Measurements from ENCODE around the gene RAB3B.
A peak's percentile ranks its signal among the peaks of the same experiment; 100 is the strongest.
"Not testable (repeated sequence)": the region's sequence is repeated elsewhere in the genome, so short reads cannot be mapped to it uniquely, and the experiment has no call there.

RAB3B gene

GRCh38 chr1:52032785-52033131 is 42.3 kb upstream of the RAB3B start:
- Histone ChIP-seq H3K36me3 (ENCODE audit: control insufficient read depth, insufficient read depth, low read length) (no peaks in the 10 kb centered on the region), H3K9ac (ENCODE audit: low read length) (peak overlapping the region; percentile 97), H3K4me2 (ENCODE audit: low read length) (peak overlapping the region; percentile 14), H2BK120ac (ENCODE audit: low read depth, low read length) (no peak overlapping the region), H3K4me3 (ENCODE audit: low read length) (peak overlapping the region; percentile 98), H3K56ac (ENCODE audit: low read length) (peak overlapping the region; percentile 100), H3K27ac (ENCODE audit: low read depth, low read length) (no peak overlapping the region), H3K27me3 (ENCODE audit: insufficient read depth, low read length, poor library complexity) (no peaks in the 10 kb centered on the region), H3K79me2 (ENCODE audit: control insufficient read depth, insufficient read depth, low read length) (peaks cover 10% of the 10 kb centered on the region), H3K4ac (ENCODE audit: low read depth, low read length) (no peak overlapping the region), H2BK5ac (ENCODE audit: low read length) (no peak overlapping the region), H3K79me1 (ENCODE audit: low read length) (peaks cover 7% of the 10 kb centered on the region), H3K4me1 (ENCODE audit: control insufficient read depth, low read depth, low read length) (no peaks in the 10 kb centered on the region), H4K5ac (ENCODE audit: low read length) (no peak overlapping the region), H3K18ac (ENCODE audit: low read length) (no peak overlapping the region), H2BK15ac (replicated peaks; ENCODE audit: low read depth) (no peak overlapping the region), H4K8ac (ENCODE audit: low read depth, low read length) (no peak overlapping the region), H3K23ac (ENCODE audit: low read length) (no peak overlapping the region), H2AK5ac (ENCODE audit: low read length) (no peak overlapping the region)
- WGBS (ENCODE audit: extremely low coverage, insufficient coverage, low lambda C conversion rate), result no CpG with 5 or more reads among the region's 24 CpGs
- peak; percentile 50 for DNase-seq

DNA sequence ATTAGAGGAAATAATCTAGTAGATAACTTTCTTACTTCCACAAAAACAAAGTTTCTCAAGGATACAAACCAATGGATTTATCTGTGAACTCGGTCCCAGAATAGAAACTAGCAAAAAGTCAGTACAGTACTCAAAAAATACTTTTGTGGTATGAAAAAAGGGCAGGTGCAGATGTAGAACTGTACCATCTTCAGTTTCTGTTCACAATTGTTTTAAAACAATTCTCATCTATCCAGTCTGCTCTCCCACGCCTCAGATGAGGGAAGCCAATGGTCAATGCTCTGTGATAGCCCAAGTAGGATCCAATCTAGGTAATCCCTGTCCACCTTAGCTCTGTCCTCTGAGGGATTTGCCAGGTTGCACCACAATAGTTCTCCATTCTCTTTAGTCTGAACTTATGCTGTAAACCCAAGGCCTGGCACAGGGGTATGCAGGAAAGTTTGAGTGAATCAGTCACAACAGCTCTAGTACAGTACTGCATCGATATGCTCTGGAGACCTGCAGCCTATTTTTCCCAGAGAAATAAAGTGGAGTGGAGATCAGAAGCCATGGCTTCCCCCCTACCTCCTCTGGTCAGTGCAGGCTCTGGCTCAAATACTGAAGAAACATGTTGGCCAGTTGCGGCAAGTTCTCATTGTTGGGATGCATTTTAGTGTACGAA is 41.8 kb upstream of the RAB3B start:
- Histone ChIP-seq H3K27ac (ENCODE audit: low read depth, low read length) (no peak overlapping the region), H3K18ac (ENCODE audit: low read length) (no peak overlapping the region), H3K23ac (ENCODE audit: low read length) (no peak overlapping the region), H2BK120ac (ENCODE audit: low read depth, low read length) (no peak overlapping the region), H3K4me3 (ENCODE audit: low read length) (peak overlapping the region; percentile 98), H4K8ac (ENCODE audit: low read depth, low read length) (no peak overlapping the region), H3K4me2 (ENCODE audit: low read length) (peak overlapping the region; percentile 14), H4K5ac (ENCODE audit: low read length) (no peak overlapping the region), H3K56ac (ENCODE audit: low read length) (peak overlapping the region; percentile 100), H3K4ac (ENCODE audit: low read depth, low read length) (no peak overlapping the region), H3K27me3 (ENCODE audit: insufficient read depth, low read length, poor library complexity) (no peaks in the 10 kb centered on the region), H3K9ac (ENCODE audit: low read length) (peak overlapping the region; percentile 97), H2AK5ac (ENCODE audit: low read length) (no peak overlapping the region), H3K36me3 (ENCODE audit: control insufficient read depth, insufficient read depth, low read length) (no peaks in the 10 kb centered on the region), H2BK5ac (ENCODE audit: low read length) (no peak overlapping the region), H3K4me1 (ENCODE audit: control insufficient read depth, low read depth, low read length) (no peaks in the 10 kb centered on the region), H3K79me2 (ENCODE audit: control insufficient read depth, insufficient read depth, low read length) (peaks cover 10% of the 10 kb centered on the region), H2BK15ac (replicated peaks; ENCODE audit: low read depth) (no peak overlapping the region), H3K79me1 (ENCODE audit: low read length) (peaks cover 7% of the 10 kb centered on the region)
- WGBS (ENCODE audit: extremely low coverage, insufficient coverage, low lambda C conversion rate), result no CpG with 5 or more reads among the region's 5 CpGs
- DNase-seq, result no peak

- not testable (repeated sequence) for H2BK5ac ChIP-seq (ENCODE audit: low read length); H3K27me3 ChIP-seq (ENCODE audit: insufficient read depth, low read length, poor library complexity); H3K79me2 ChIP-seq (ENCODE audit: control insufficient read depth, insufficient read depth, low read length); H3K4me3 ChIP-seq (ENCODE audit: low read length); H3K4ac ChIP-seq (ENCODE audit: low read depth, low read length); H3K27ac ChIP-seq (ENCODE audit: low read depth, low read length); H2BK120ac ChIP-seq (ENCODE audit: low read depth, low read length); H4K8ac ChIP-seq (ENCODE audit: low read depth, low read length); H3K9ac ChIP-seq (ENCODE audit: low read length); H3K36me3 ChIP-seq (ENCODE audit: control insufficient read depth, insufficient read depth, low read length); H2BK15ac ChIP-seq (replicated peaks; ENCODE audit: low read depth); H3K56ac ChIP-seq (ENCODE audit: low read length); H2AK5ac ChIP-seq (ENCODE audit: low read length); H3K79me1 ChIP-seq (ENCODE audit: low read length); DNase-seq; H3K18ac ChIP-seq (ENCODE audit: low read length); H3K4me2 ChIP-seq (ENCODE audit: low read length); H3K23ac ChIP-seq (ENCODE audit: low read length); H4K5ac ChIP-seq (ENCODE audit: low read length); H3K4me1 ChIP-seq (ENCODE audit: control insufficient read depth, low read depth, low read length)
- WGBS (ENCODE audit: extremely low coverage, insufficient coverage, low lambda C conversion rate), result no CpG with 5 or more reads among the region's 5 CpGs
These were observed 38.3 kb upstream of the RAB3B start for GRCh38 chr1:52028839-52029238.

DNA sequence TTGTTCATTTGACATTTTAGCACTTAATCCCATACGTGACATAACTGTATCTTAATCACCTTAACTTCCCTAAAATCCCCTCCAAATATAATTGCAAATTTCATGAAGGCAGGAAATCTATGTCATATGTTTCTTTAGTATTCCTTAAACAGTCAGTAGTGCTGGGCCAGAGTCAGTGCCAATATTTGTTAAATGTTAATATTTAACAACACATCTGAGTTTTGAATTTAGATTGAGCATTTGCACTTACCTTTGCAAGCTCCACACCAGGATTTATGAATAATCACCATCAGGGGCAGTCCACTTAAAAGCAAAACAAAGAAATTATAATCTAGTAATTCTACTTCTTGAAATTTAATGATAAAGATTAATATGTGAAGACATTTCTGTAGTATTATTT is 37.8 kb upstream of the RAB3B start:
- WGBS (ENCODE audit: extremely low coverage, insufficient coverage, low lambda C conversion rate), result 100% methylated on average over 1 of the region's 1 CpG
- no peak overlapping the region for H2BK5ac ChIP-seq (ENCODE audit: low read length)
- H3K9ac ChIP-seq (ENCODE audit: low read length), result no peak overlapping the region
- H3K4ac ChIP-seq (ENCODE audit: low read depth, low read length), result no peak overlapping the region
- H3K27ac ChIP-seq (ENCODE audit: low read depth, low read length), result no peak overlapping the region
- H4K8ac ChIP-seq (ENCODE audit: low read depth, low read length), result no peak overlapping the region
- no peak overlapping the region for H3K4me3 ChIP-seq (ENCODE audit: low read length)
- peaks cover 5% of the 10 kb centered on the region for H3K79me1 ChIP-seq (ENCODE audit: low read length)
- H3K79me2 ChIP-seq (ENCODE audit: control insufficient read depth, insufficient read depth, low read length), result peaks cover 10% of the 10 kb centered on the region
- no peak overlapping the region for H2BK120ac ChIP-seq (ENCODE audit: low read depth, low read length)
- no peak overlapping the region for H4K5ac ChIP-seq (ENCODE audit: low read length)
- no peak overlapping the region for H3K18ac ChIP-seq (ENCODE audit: low read length)
- no peaks in the 10 kb centered on the region for H3K27me3 ChIP-seq (ENCODE audit: insufficient read depth, low read length, poor library complexity)
- peaks cover 4% of the 10 kb centered on the region for H3K36me3 ChIP-seq (ENCODE audit: control insufficient read depth, insufficient read depth, low read length)
- no peak overlapping the region for H2AK5ac ChIP-seq (ENCODE audit: low read length)
- H3K56ac ChIP-seq (ENCODE audit: low read length), result no peak overlapping the region
- DNase-seq, result no peak
- H2BK15ac ChIP-seq (replicated peaks; ENCODE audit: low read depth), result no peak overlapping the region
- H3K4me2 ChIP-seq (ENCODE audit: low read length), result no peak overlapping the region
- no peaks in the 10 kb centered on the region for H3K4me1 ChIP-seq (ENCODE audit: control insufficient read depth, low read depth, low read length)
- no peak overlapping the region for H3K23ac ChIP-seq (ENCODE audit: low read length)

- no peak for DNase-seq
- Histone ChIP-seq H4K8ac (ENCODE audit: low read depth, low read length) (no peak overlapping the region), H4K5ac (ENCODE audit: low read length) (no peak overlapping the region), H3K4ac (ENCODE audit: low read depth, low read length) (no peak overlapping the region), H3K27me3 (ENCODE audit: insufficient read depth, low read length, poor library complexity) (no peaks in the 10 kb centered on the region), H3K56ac (ENCODE audit: low read length) (no peak overlapping the region), H3K27ac (ENCODE audit: low read depth, low read length) (no peak overlapping the region), H3K36me3 (ENCODE audit: control insufficient read depth, insufficient read depth, low read length) (peaks cover 6% of the 10 kb centered on the region), H2BK5ac (ENCODE audit: low read length) (no peak overlapping the region), H2AK5ac (ENCODE audit: low read length) (no peak overlapping the region), H2BK15ac (replicated peaks; ENCODE audit: low read depth) (no peak overlapping the region), H3K79me2 (ENCODE audit: control insufficient read depth, insufficient read depth, low read length) (no peaks in the 10 kb centered on the region), H3K23ac (ENCODE audit: low read length) (no peak overlapping the region), H2BK120ac (ENCODE audit: low read depth, low read length) (no peak overlapping the region), H3K9ac (ENCODE audit: low read length) (no peak overlapping the region), H3K79me1 (ENCODE audit: low read length) (peaks cover 2% of the 10 kb centered on the region), H3K4me1 (ENCODE audit: control insufficient read depth, low read depth, low read length) (no peaks in the 10 kb centered on the region), H3K18ac (ENCODE audit: low read length) (no peak overlapping the region), H3K4me3 (ENCODE audit: low read length) (no peak overlapping the region), H3K4me2 (ENCODE audit: low read length) (no peak overlapping the region)
- WGBS (ENCODE audit: extremely low coverage, insufficient coverage, low lambda C conversion rate), result no CpG with 5 or more reads among the region's 2 CpGs
These were observed 35.8 kb upstream of the RAB3B start for GRCh38 chr1:52026278-52026677.

GRCh38 chr1:52022133-52022532 is 31.6 kb upstream of the RAB3B start:
- Histone ChIP-seq H3K27me3 (ENCODE audit: insufficient read depth, low read length, poor library complexity) (no peaks in the 10 kb centered on the region), H4K5ac (ENCODE audit: low read length) (no peak overlapping the region), H2AK5ac (ENCODE audit: low read length) (no peak overlapping the region), H3K56ac (ENCODE audit: low read length) (no peak overlapping the region), H3K27ac (ENCODE audit: low read depth, low read length) (no peak overlapping the region), H2BK15ac (replicated peaks; ENCODE audit: low read depth) (no peak overlapping the region), H3K23ac (ENCODE audit: low read length) (no peak overlapping the region), H3K4ac (ENCODE audit: low read depth, low read length) (no peak overlapping the region), H3K4me1 (ENCODE audit: control insufficient read depth, low read depth, low read length) (no peaks in the 10 kb centered on the region), H3K4me3 (ENCODE audit: low read length) (no peak overlapping the region), H3K18ac (ENCODE audit: low read length) (no peak overlapping the region), H3K36me3 (ENCODE audit: control insufficient read depth, insufficient read depth, low read length) (peaks cover 8% of the 10 kb centered on the region), H2BK5ac (ENCODE audit: low read length) (no peak overlapping the region), H3K4me2 (ENCODE audit: low read length) (no peak overlapping the region), H2BK120ac (ENCODE audit: low read depth, low read length) (no peak overlapping the region), H4K8ac (ENCODE audit: low read depth, low read length) (no peak overlapping the region), H3K9ac (ENCODE audit: low read length) (no peak overlapping the region), H3K79me2 (ENCODE audit: control insufficient read depth, insufficient read depth, low read length) (no peaks in the 10 kb centered on the region), H3K79me1 (ENCODE audit: low read length) (no peaks in the 10 kb centered on the region)
- WGBS (ENCODE audit: extremely low coverage, insufficient coverage, low lambda C conversion rate), result no CpG with 5 or more reads among the region's 2 CpGs
- DNase-seq, result no peak
